HG02970 (cell line): ENCODE data around the gene ELK4.
"Not testable (repeated sequence)": the region's sequence is repeated elsewhere in the genome, so short reads cannot be mapped to it uniquely, and the experiment has no call there.

Experiments used
- ATAC-seq: cut with Tn5 transposase; IDR thresholded peaks from one replicate; pipeline ENCODE4 v1.9.1; 2021; ENCODE audit warnings: mild to moderate bottlenecking, moderate library complexity, moderate number of reproducible peaks; ENCODE audit not compliant: unreplicated experiment, low FRiP score

Gene ELK4

GRCh38 chr1:205664399-205665017, 32.7 kb upstream of the ELK4 start:
- ATAC-seq = no peak

DNA sequence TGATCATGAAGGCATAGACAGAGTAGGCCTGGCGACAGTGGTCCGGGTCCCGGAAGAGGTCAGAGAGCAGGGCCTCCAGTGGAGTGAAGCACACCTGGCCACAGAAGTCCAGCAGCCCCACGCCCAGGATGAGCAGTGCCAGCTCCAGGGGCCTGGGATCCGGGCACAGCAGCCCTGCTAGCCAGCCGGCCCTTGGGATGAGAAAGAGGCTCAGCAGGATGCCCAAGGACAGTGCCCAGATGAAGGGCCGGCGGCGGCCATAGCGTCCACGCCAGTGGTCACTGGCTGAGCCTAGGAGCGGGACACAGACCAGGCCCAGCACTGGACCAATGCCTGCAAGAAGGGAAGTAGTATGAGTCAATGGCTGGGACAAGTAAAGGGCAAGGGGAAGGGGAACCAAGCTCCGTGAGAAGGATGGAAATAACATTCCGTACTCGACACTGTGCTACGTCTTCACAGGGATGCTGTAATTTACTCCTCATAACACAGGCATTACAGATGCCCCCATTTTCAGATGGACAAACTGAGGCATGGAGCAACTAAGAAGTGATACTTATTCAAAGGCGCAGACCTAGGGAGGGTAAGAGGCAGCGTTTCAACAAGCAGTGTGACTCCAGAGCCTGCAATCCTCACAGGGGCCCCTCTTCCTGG, 31.6 kb upstream of the ELK4 start:
- ATAC-seq = no peak

GRCh38 chr1:205662791-205663190, 31.0 kb upstream of the ELK4 start:
- ATAC-seq = no peak

DNA sequence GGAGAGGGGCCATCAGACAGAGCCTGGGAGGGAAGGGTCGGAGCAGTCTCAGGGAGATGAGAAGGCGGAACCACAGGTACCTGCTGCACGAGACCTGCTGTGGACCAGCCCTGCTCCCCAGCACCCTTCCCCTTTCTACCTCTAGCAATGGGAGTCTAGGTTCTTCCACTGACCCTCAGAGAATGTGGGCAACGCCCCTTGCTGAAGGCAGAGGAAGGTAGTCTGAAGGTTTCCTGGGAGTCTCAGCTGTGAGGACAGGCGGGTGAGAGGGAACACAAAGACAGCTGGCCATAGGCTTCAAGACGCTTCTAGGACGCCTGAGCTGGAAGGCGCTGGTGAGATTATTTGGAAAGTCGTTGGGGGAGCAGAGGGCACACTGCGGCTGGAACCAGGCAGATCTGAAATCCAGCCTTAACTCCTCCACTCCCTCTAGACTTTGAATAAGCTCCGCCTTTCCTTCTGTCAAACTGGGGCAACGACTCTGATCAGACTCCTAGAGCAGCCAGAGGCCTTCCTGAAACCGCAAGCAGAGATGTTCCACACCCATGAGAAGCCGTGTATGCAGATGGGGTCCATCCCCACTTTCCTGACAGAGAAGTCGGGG, 30.4 kb upstream of the ELK4 start:
- no peak for ATAC-seq

GRCh38 chr1:205661429-205662134, 29.8 kb upstream of the ELK4 start:
- ATAC-seq = no peak

GRCh38 chr1:205660361-205660760, 28.6 kb upstream of the ELK4 start:
- no peak for ATAC-seq

DNA sequence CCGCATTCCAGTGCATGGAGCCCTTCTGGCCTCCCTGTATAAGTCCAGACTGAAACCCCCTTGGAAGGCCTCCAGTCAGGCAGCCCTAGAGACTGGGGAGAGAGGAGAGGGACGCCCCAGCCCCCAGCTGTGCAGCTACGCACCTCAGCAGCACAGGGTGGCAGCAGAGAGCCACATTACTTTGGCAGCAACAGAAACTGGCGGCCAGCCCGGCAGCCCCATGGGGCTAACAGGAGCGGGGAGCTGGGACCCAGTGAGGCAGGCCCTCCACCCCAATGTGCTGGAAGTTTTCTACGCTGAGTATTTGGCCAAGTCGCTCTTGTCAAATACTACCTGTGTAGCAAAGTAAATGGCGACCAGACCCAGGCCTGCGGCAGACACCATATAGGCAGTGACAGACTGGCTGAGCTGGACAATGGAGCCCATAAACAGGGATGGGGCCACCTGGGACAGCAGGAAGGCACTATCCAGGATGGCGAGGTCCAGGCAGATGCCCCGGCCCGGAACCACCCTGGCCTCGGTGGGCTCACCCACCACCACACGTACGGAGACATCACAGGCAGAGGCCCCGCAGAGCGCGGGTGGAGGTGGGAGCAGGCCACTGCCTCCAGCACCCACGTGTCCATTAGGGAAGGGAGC, 27.3 kb upstream of the ELK4 start:
- no peak for ATAC-seq

GRCh38 chr1:205656236-205656635, 24.4 kb upstream of the ELK4 start:
- ATAC-seq = no peak

- ATAC-seq = no peak
Measured at GRCh38 chr1:205652984-205653383, 21.2 kb upstream of the ELK4 start.

DNA sequence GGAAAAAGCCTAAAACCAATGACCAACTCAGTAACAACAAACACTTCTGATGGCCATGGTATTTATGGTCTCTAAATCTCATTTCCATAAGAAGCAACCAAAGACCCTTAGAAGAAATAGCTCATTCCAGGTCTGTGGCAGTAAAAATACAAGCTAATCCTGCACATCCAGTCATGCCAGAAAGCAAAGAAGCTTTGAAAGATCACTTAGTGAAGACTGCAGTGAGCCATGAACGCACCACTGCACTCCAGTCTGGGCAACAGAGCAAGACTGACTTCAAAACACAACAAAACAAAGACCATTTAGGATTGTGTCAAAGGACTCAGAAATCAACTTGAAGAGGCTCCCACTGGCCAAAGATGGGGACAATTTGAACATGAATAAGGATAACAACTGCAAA, 18.4 kb upstream of the ELK4 start:
- no peak for ATAC-seq

GRCh38 chr1:205645519-205645918, 13.7 kb upstream of the ELK4 start:
- ATAC-seq = no peak

GRCh38 chr1:205642679-205643307, 11.0 kb upstream of the ELK4 start:
- no peak for ATAC-seq

GRCh38 chr1:205639567-205639966, 7.8 kb upstream of the ELK4 start:
- no peak for ATAC-seq

DNA sequence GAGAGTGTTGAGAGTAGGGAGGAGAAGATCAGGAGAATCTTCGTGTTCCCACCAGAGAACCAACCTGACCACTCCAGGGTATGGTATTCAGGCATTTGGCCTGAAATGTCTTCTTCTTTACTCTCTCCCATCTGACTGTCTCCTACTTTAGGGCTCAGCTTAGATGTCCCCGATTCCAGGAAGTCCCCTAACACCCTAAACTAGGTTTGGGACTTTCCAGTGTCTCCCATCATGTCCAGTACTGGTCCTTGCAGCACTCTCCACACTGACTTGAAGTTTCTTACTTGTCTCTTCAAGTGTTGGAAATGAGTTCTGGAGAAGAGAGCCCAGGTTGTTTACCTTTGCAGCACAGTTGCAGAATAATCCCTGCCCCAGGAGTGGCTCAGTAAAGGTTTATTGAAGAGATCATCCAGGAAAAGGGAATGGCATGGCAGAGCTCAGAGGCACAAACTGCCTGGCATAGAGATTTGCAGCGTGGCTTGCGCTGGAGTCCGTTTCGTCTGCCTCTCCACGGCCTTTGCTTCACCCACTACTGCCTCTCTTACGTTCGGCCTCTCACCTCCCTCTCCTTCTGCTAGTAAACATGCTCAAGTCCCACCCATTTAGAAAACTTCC, 6.2 kb upstream of the ELK4 start:
- no peak for ATAC-seq

DNA sequence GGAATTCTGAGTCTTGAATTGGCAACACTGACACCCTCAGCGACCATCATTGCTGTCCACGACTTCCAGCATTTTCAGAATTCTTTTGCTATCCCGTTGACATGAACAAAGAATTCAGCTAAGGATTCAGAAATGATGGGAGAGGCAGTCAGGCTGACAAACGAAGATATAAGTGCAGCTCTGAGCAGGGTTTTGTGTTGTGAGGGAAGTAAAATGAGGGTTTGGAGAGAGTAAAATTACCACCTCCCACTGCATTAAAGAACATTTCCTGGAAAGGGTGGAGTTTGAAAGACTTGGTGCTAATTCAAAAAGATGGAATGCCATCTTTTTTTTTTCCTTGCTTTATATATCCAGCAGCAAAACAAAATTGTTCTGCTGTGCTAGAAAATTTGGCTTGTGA, 4.9 kb upstream of the ELK4 start:
- no peak for ATAC-seq

DNA sequence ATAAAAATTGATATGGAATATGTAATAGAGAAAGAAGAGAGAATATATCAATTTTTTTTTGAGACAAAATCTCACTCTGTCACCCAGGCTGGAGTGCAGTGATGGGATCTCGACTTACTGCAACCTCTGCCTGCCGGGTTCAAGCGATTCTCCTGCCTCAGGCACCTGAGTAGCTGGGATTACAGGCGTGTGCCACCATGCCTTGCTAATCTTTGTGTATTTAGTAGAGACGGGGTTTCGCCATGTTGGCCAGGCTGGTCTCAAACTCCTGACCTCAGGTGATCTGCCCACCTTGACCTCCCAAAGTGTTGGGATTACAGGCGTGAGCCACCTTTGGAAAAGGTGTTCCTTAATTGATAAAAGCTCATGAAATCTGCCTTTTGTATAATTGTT, 4.3 kb upstream of the ELK4 start:
- ATAC-seq = not testable (repeated sequence)

- no peak for ATAC-seq
Measured at GRCh38 chr1:205633421-205633976, 1.7 kb upstream of the ELK4 start.

GRCh38 chr1:205632669-205633169, 908 bp upstream of the ELK4 start:
- ATAC-seq = no peak

DNA sequence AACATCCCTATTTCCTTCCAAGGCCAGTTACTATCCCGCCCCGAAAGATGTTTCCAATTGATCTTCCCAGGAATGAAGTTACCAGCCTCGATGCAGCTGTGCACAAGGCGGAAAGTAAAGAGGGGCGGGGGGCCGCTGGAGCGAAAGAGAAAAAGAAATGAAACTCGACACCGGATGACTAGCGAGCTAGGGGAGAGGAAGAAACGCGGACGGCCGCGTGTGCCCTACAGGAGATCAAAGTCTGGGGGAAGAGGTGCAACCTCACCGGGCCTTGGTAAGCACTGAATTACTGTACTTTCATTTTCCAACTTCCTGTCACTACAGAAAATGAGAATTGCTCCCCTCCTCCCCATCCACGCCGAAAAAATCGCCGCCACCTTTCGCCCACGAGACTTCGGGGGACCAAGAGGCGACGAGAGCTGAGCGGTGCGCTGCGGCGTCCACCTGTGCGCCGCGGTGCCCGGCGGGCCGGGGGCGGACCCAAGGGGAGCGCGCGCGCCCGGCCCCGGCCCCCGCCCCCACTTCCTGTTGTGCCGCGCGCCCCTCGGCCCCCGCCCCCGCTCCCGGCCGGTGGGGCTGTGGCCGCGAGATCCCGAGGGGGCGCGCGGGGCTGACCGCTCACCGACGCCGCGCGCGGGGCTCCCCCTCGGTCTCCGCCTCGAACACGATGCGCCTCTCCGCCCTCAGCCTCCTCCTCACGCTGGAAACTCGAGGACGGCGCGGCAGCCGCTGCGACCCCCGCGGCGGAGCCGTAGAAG, 622 bp downstream of the ELK4 start:
- ATAC-seq = peak; percentile 56
